ENCODE data around the gene PARD3B.

DNA sequence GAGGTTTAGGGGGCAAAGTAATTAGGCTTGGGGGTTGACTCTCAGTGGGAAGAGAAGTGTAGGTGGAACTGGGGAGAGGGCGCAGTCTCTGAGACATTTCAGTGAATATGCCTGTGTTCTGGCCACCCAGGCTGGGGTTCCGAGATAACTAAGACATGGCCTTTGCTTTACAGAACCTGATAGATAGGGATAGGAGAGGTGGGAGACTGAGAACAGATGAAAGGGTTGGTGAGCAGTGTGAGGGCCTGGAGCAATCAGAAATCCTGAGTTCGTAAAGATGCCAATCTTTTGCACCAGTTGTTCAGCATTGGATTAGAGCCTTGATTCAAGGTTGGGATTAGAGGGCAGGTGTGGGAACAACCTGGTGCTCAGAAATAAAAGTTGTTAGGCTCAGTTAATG lies 15.6 kb downstream of the PARD3B start:
- TF ChIP-seq, protein P1, sequence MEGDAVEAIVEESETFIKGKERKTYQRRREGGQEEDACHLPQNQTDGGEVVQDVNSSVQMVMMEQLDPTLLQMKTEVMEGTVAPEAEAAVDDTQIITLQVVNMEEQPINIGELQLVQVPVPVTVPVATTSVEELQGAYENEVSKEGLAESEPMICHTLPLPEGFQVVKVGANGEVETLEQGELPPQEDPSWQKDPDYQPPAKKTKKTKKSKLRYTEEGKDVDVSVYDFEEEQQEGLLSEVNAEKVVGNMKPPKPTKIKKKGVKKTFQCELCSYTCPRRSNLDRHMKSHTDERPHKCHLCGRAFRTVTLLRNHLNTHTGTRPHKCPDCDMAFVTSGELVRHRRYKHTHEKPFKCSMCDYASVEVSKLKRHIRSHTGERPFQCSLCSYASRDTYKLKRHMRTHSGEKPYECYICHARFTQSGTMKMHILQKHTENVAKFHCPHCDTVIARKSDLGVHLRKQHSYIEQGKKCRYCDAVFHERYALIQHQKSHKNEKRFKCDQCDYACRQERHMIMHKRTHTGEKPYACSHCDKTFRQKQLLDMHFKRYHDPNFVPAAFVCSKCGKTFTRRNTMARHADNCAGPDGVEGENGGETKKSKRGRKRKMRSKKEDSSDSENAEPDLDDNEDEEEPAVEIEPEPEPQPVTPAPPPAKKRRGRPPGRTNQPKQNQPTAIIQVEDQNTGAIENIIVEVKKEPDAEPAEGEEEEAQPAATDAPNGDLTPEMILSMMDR (conservative IDR thresholded peaks at IDR 0.05; ENCODE audit: low read depth, low read length): no peak
- TF ChIP-seq EZH2 (IDR thresholded peaks at IDR 0.05; ENCODE audit: low read length, unreplicated experiment) (no peak), EZH2phosphoT487 (IDR thresholded peaks at IDR 0.05; ENCODE audit: borderline replicate concordance, low read length) (no peak)

Data from PC-3 (cell line).